Parathyroid adenoma (tissue), 2 donors: Measurements from ENCODE around the gene MAPK9.

Experiments
- H2AFZ ChIP-seq: fragments of 300-600 bp; sonication (generic); one replicate; pipeline ENCODE4 v1.7.0; 2017; ENCODE audit warnings: antibody characterized with exemption, mild to moderate bottlenecking
- H3K27ac ChIP-seq: fragments of 300-600 bp; sonication (generic); one replicate; pipeline ENCODE4 v1.7.0; 2017
- H3K27me3 ChIP-seq: fragments of 300-600 bp; sonication (generic); one replicate; pipeline ENCODE4 v1.7.0; 2017; ENCODE audit warnings: low read length; ENCODE audit not compliant: control insufficient read depth, insufficient read depth
- H3K36me3 ChIP-seq: fragments of 300-600 bp; sonication (generic); one replicate; pipeline ENCODE4 v1.7.0; 2017; ENCODE audit warnings: low read length; ENCODE audit not compliant: control insufficient read depth, insufficient read depth
- H3K4me1 ChIP-seq: fragments of 300-600 bp; sonication (generic); one replicate; pipeline ENCODE4 v1.7.0; 2017; ENCODE audit warnings: control low read depth
- H3K4me2 ChIP-seq: fragments of 300-600 bp; sonication (generic); one replicate; pipeline ENCODE4 v1.7.0; 2017; ENCODE audit warnings: low read length
- H3K4me3 ChIP-seq: fragments of 300-600 bp; sonication (generic); one replicate; pipeline ENCODE4 v1.7.0; 2017; ENCODE audit warnings: low read depth, low read length
- H3K79me2 ChIP-seq: fragments of 300-600 bp; sonication (generic); one replicate; pipeline ENCODE4 v1.7.0; 2017; ENCODE audit warnings: control low read depth
- H3K9ac ChIP-seq: fragments of 300-600 bp; sonication (generic); one replicate; pipeline ENCODE4 v1.7.0; 2017; ENCODE audit warnings: mild to moderate bottlenecking
- H3K9me3 ChIP-seq: fragments of 300-600 bp; sonication (generic); one replicate; pipeline ENCODE4 v1.7.0; 2017; ENCODE audit warnings: low read length; ENCODE audit not compliant: control insufficient read depth
- CTCF ChIP-seq: fragments of 300-600 bp; sonication (generic); IDR thresholded peaks from one replicate; pipeline ENCODE4 v1.7.0; 2017; ENCODE audit warnings: antibody characterized with exemption, mild to moderate bottlenecking
- donor health status: primary hyperparathyroidism.

MAPK9 gene

GRCh38 chr5:180291943-180292831, at the start of gene MAPK9:
MAPK9 (minus strand) TSS chr5:180292083; CDS start chr5:180280561, 11,522 bp downstream.
- Histone ChIP-seq H3K27me3 (no peaks in the 10 kb centered on the region), H3K4me1 (peaks cover 18% of the 10 kb centered on the region), H3K36me3 (no peaks in the 10 kb centered on the region), H3K4me2 (peak within 1 kb of the TSS; percentile 88), H2AFZ (peak within 1 kb of the TSS; percentile 90), H3K27ac (peak within 1 kb of the TSS; percentile 89), H3K9me3 (no peaks in the 10 kb centered on the region), H3K9ac (peak within 1 kb of the TSS; percentile 71), H3K79me2 (peaks cover 18% of the 10 kb centered on the region), H3K4me3 (peak within 1 kb of the TSS; percentile 83)
- TF ChIP-seq CTCF: peak; percentile 11

- no peaks in the 10 kb centered on the region for H3K4me1 ChIP-seq
- no peak overlapping the region for H3K9ac ChIP-seq
- no peak overlapping the region for H3K27ac ChIP-seq
- TF ChIP-seq CTCF: no peak
- no peak overlapping the region for H2AFZ ChIP-seq
- no peaks in the 10 kb centered on the region for H3K36me3 ChIP-seq
- H3K4me2 ChIP-seq: no peak overlapping the region
- no peaks in the 10 kb centered on the region for H3K9me3 ChIP-seq
- H3K4me3 ChIP-seq: no peak overlapping the region
- no peaks in the 10 kb centered on the region for H3K79me2 ChIP-seq
- no peaks in the 10 kb centered on the region for H3K27me3 ChIP-seq
These were observed 49.7 kb upstream of the MAPK9 start for GRCh38 chr5:180341595-180341994.

DNA sequence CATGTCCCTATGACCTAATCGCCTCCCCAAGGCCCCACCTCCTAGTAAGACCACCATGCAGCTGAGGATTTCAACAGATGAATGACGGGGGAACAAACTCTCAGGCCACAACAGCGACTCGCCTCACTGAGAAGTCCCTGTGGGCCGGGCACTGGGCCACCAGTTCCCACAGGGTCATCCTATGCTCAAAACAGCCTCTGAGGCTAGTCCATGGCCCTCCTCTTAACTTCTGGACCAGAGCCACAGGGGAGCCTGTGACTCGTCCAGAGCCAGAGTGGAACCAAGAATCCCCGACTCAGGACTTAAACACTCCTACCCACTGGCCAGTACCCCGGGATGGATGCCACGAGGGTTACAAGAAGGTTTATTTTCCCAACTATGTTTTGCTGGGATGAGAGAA, 49.0 kb upstream of the MAPK9 start:
- no peaks in the 10 kb centered on the region for H3K9me3 ChIP-seq
- H3K79me2 ChIP-seq: no peaks in the 10 kb centered on the region
- no peak overlapping the region for H3K27ac ChIP-seq
- H3K36me3 ChIP-seq: no peaks in the 10 kb centered on the region
- no peak overlapping the region for H3K9ac ChIP-seq
- no peaks in the 10 kb centered on the region for H3K4me1 ChIP-seq
- H3K4me2 ChIP-seq: no peak overlapping the region
- no peak overlapping the region for H2AFZ ChIP-seq
- no peak for TF ChIP-seq CTCF
- no peaks in the 10 kb centered on the region for H3K27me3 ChIP-seq
- H3K4me3 ChIP-seq: no peak overlapping the region

DNA sequence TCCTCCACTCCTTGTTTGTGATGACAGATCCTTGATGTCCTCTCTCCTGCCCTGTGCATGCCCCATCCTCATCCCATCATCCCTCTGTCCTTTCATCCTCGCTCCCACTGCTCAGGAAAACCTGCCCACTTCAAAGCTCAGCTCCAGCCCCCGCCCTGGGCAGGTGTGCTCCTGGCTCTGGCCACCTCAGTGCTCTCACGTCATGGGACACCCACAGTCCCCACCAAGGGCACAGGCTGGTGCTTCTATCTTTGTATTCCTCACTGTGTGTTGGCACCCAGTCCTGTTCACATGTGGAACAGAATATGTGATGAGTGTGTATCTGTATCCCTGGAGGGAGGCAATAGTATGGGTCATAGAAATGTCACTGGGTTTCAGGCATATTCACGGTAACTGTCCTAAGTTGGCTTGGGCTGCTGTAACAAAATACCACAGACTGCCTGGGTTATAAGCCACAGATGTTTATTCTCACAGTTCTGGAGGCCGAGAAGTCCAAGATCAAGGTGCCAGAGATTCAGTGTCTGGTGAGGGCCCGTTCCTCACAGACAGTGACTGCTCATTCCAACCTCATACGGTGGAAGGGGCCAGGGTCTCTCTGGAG, 47.8 kb upstream of the MAPK9 start:
- Histone ChIP-seq H2AFZ (no peak overlapping the region), H3K9me3 (no peaks in the 10 kb centered on the region), H3K36me3 (no peaks in the 10 kb centered on the region), H3K4me2 (no peak overlapping the region), H3K27me3 (no peaks in the 10 kb centered on the region), H3K79me2 (no peaks in the 10 kb centered on the region), H3K4me3 (no peak overlapping the region), H3K27ac (no peak overlapping the region), H3K9ac (no peak overlapping the region), H3K4me1 (no peaks in the 10 kb centered on the region)
- TF ChIP-seq CTCF: no peak
